Measurements from ENCODE around the gene PKP4. TPM values are rescaled to one million over a fixed set of nuclear protein-coding genes. Genes with fewer than 3 reads are reported as not detected.

Gene PKP4
- total and polyA plus RNA-seq, 3 donors from 2014 or later = 42.5 to 60.5 (median 60.0) TPM

DNA sequence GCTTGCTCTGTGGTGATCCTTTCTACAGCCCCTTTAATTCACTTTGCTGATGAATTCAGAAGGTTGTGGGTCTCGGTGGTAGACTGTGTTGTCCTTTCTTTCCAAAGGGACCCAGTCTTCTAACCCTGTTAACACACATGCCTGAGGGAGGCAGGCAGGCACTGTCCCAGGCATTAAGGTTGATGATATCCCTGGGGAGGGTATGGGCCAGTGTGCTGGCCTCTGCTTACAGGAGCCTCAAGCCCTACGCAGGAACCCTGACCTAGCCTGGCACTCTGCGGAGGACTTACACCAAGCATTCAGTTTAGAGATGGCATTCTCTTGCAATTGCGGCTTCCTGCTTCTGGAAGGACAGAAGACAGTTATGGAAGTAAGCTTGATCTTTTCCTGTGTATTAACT lies 102.5 kb downstream of the PKP4 start:
- Histone ChIP-seq H3K27me3 (no peaks in the 10 kb centered on the region), H3K4me1 (no peaks in the 10 kb centered on the region), H3K9me3 (no peaks in the 10 kb centered on the region), H3K27ac (no peak overlapping the region), H3K36me3 (ENCODE audit: low read depth, missing control alignments) (no peaks in the 10 kb centered on the region), H3K4me3 (no peak overlapping the region)
- WGBS, 2 donors = 86 to 92% methylated on average over 4 of the region's 4 CpGs
- DNase-seq = no peak
- TF ChIP-seq, protein P1, sequence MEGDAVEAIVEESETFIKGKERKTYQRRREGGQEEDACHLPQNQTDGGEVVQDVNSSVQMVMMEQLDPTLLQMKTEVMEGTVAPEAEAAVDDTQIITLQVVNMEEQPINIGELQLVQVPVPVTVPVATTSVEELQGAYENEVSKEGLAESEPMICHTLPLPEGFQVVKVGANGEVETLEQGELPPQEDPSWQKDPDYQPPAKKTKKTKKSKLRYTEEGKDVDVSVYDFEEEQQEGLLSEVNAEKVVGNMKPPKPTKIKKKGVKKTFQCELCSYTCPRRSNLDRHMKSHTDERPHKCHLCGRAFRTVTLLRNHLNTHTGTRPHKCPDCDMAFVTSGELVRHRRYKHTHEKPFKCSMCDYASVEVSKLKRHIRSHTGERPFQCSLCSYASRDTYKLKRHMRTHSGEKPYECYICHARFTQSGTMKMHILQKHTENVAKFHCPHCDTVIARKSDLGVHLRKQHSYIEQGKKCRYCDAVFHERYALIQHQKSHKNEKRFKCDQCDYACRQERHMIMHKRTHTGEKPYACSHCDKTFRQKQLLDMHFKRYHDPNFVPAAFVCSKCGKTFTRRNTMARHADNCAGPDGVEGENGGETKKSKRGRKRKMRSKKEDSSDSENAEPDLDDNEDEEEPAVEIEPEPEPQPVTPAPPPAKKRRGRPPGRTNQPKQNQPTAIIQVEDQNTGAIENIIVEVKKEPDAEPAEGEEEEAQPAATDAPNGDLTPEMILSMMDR (IDR thresholded peaks at IDR 0.05) = no peak
- no peak for TF ChIP-seq POLR2A (IDR thresholded peaks at IDR 0.05)
- intact Hi-C loops (cut with DNase I; ENCODE audit: low total_unique reads) = no loop called here

DNA sequence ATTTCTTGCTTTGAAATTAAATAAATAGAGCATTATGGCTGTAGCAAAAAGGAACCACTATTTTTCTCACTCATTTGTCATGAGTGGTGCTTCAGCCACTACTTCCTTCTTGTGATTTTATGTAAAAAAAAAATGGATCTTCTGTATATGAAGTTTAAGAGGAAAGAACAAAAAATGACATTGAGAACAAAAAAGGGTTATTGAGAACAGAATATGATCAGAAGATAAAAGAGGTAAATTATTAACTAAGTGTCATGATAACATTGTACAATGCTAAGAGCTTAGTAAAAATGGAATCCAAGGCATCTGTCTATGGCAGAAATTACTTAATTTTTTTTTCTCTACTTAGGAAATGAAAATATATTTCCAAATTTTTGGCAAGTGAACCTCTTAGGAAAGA lies 103.5 kb downstream of the PKP4 start:
- no peaks in the 10 kb centered on the region for H3K9me3 ChIP-seq
- no peaks in the 10 kb centered on the region for H3K36me3 ChIP-seq (ENCODE audit: low read depth, missing control alignments)
- H3K4me1 ChIP-seq = no peaks in the 10 kb centered on the region
- intact Hi-C loops (cut with DNase I; ENCODE audit: low total_unique reads) = no loop called here
- DNase-seq = no peak
- no peak for TF ChIP-seq POLR2A (IDR thresholded peaks at IDR 0.05)
- TF ChIP-seq, protein P1 (IDR thresholded peaks at IDR 0.05) = no peak
- no peaks in the 10 kb centered on the region for H3K27me3 ChIP-seq
- no peak overlapping the region for H3K4me3 ChIP-seq
- H3K27ac ChIP-seq = no peak overlapping the region

DNA sequence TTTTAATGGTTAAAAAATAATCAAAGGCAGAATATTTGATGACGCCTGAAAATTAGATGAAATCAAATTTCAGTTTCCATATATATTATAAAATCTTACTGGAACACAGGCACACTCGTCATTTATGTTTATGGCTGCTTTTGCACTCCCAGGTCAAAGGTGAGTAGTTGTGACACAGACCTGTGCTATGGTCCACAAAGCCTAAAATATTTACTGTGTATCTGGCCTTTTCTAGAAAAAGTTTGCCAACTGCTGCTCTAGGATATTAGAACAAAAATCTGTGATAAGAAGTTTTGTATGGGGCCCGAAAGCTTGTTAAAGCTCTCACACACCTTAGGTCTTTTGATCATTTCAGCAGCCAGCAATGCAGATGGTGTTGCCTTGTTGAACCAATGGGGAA lies 104.3 kb downstream of the PKP4 start:
- Histone ChIP-seq H3K4me3 (no peak overlapping the region), H3K27me3 (no peaks in the 10 kb centered on the region), H3K27ac (no peak overlapping the region), H3K9me3 (no peaks in the 10 kb centered on the region), H3K4me1 (no peaks in the 10 kb centered on the region), H3K36me3 (ENCODE audit: low read depth, missing control alignments) (no peaks in the 10 kb centered on the region)
- TF ChIP-seq POLR2A (IDR thresholded peaks at IDR 0.05) = no peak
- TF ChIP-seq, protein P1 (IDR thresholded peaks at IDR 0.05) = no peak
- 98 to 100% methylated on average over 3 of the region's 3 CpGs for WGBS, 2 donors
- DNase-seq = no peak
- intact Hi-C loops (cut with DNase I; ENCODE audit: low total_unique reads) = no loop called here

DNA sequence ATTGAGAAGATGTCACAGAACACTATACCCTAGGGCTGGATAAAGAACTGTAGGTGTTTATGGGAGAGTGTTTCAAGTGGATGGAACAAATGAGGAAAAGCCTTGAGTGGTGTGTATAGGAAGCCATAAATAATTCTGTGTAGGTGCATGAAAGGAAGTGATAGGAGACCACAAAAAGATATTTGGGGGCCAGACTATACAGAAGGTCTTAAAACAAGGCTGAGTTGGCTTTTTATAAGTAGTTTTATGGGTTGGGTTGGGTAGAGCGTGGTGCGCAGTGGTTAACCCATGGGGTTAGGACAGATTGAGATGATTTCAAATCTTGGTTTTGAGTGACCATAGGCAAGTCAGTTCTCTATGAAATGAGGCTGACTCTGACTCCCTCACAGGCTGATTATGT lies 110.5 kb downstream of the PKP4 start:
- Histone ChIP-seq H3K27me3 (no peaks in the 10 kb centered on the region), H3K27ac (no peak overlapping the region), H3K36me3 (ENCODE audit: low read depth, missing control alignments) (no peaks in the 10 kb centered on the region), H3K4me3 (no peak overlapping the region), H3K4me1 (no peaks in the 10 kb centered on the region), H3K9me3 (no peaks in the 10 kb centered on the region)
- DNase-seq = no peak
- intact Hi-C loops (cut with DNase I; ENCODE audit: low total_unique reads) = no loop called here
- TF ChIP-seq, protein P1 (IDR thresholded peaks at IDR 0.05) = no peak
- TF ChIP-seq POLR2A (IDR thresholded peaks at IDR 0.05) = no peak
- 93% methylated on average over 2 of the region's 2 CpGs for WGBS, 2 donors

DNA sequence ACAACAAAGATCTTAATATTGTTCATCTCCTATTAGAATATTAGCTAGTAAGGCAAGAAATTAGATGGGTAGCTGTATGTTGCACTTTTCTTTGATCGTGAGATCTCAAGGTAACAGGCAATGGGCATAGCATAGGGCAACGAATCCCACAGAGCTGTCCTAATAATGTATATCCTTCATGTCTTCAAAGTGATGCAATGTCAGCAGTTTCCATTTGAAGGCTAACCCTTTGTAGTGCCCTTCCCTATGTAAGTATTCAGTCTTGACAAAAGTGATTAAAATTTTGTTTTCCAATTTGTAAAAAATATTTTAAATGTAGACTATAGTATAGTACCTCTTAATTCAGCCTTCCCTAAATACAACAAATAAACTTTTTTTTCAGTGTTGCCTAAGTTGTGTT lies 112.5 kb downstream of the PKP4 start:
- Histone ChIP-seq H3K27me3 (no peaks in the 10 kb centered on the region), H3K27ac (no peak overlapping the region), H3K36me3 (ENCODE audit: low read depth, missing control alignments) (no peaks in the 10 kb centered on the region), H3K4me1 (no peaks in the 10 kb centered on the region), H3K4me3 (no peak overlapping the region), H3K9me3 (no peaks in the 10 kb centered on the region)
- intact Hi-C loops (cut with DNase I; ENCODE audit: low total_unique reads) = no loop called here
- 94 to 98% methylated on average over 2 of the region's 2 CpGs for WGBS, 2 donors
- TF ChIP-seq, protein P1 (IDR thresholded peaks at IDR 0.05) = no peak
- no peak for TF ChIP-seq POLR2A (IDR thresholded peaks at IDR 0.05)
- DNase-seq = no peak
